Measurements from ENCODE around the gene ROCK1. TPM values are rescaled to one million over a fixed set of nuclear protein-coding genes. Genes with fewer than 3 reads are reported as not detected.

The ROCK1 gene
- total and polyA plus RNA-seq, 8 donors = 50.2 to 93.2 (median 77.9) TPM

DNA sequence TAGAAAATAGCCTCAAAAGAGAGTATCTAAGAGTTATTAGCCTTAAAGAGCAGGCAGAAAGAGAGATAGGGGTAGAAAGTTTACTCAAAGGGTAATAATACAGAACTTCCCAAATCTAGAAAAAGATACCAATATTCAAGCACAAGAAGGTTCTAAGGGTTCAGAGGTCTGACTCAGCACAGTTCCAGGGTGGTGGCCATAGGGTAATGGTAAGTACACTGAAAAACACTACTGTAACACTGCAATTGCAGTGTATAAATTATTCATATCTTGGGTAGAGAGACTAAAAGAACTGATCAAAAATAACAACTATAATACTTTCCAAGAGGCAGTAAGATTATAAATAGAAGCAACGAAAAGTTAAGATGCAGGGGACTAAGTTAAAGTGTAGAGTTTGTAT is 115.2 kb downstream of the ROCK1 start:
- Histone ChIP-seq H3K9me3 (no peaks in the 10 kb centered on the region), H3K27me3 (no peaks in the 10 kb centered on the region), H3K27ac (no peak overlapping the region), H3K36me3 (peaks cover 0 to 45% of the 10 kb centered on the region in 2 donors), H3K4me1 (no peaks in the 10 kb centered on the region), H3K4me3 (no peak overlapping the region)
- TF ChIP-seq, protein P1, sequence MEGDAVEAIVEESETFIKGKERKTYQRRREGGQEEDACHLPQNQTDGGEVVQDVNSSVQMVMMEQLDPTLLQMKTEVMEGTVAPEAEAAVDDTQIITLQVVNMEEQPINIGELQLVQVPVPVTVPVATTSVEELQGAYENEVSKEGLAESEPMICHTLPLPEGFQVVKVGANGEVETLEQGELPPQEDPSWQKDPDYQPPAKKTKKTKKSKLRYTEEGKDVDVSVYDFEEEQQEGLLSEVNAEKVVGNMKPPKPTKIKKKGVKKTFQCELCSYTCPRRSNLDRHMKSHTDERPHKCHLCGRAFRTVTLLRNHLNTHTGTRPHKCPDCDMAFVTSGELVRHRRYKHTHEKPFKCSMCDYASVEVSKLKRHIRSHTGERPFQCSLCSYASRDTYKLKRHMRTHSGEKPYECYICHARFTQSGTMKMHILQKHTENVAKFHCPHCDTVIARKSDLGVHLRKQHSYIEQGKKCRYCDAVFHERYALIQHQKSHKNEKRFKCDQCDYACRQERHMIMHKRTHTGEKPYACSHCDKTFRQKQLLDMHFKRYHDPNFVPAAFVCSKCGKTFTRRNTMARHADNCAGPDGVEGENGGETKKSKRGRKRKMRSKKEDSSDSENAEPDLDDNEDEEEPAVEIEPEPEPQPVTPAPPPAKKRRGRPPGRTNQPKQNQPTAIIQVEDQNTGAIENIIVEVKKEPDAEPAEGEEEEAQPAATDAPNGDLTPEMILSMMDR (IDR thresholded peaks at IDR 0.05) = no peak
- intact Hi-C loops (cut with DNase I) = no loop called here
- ATAC-seq = no peak
- no peak for DNase-seq

DNA sequence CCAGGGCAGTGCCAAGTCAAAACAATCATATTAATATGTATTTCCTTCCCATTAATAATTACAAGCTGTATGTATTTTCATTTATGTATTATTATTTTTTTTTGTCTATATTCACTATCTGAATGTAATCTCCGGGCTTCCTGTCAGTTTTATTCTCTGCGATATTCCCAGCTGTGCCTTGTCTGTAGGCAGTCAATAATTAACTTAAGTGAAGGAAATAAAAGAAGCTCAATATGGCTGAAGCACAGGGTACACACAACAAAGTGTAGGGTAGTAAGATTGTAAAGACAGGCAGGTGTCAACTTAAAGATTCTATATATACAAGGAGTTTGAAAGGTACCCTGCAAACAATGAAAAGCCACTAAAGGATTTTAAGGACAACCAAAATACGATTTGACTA is 122.9 kb downstream of the ROCK1 start:
- H3K27ac ChIP-seq = no peak overlapping the region
- no peaks in the 10 kb centered on the region for H3K4me1 ChIP-seq
- TF ChIP-seq, protein P1 (IDR thresholded peaks at IDR 0.05) = no peak
- peaks cover 7 to 96% of the 10 kb centered on the region in 2 donors for H3K36me3 ChIP-seq
- H3K27me3 ChIP-seq = no peaks in the 10 kb centered on the region
- no peak for DNase-seq
- no peak for ATAC-seq
- no peak overlapping the region for H3K4me3 ChIP-seq
- no peaks in the 10 kb centered on the region for H3K9me3 ChIP-seq
- intact Hi-C loops (cut with DNase I) = no loop called here

DNA sequence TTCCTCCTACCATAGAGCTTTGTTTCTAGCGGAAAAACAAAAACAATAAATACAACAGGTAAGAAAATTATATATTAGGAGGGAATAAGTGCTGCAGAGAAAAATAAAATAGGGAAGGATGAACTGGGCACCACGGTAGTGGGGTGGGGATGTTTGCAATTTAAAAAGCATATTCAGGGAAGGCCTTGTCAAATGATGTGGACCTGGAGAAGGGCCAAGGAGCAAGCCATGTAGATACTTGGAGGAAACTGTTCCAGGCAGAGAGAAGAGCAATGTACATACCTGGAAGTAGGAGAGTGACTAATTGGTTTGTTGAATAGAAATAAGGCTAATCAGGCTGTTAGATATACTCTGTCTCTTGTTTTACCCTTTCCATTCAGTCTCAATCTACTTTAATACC is 136.5 kb downstream of the ROCK1 start:
- peaks cover 0 to 89% of the 10 kb centered on the region in 2 donors for H3K36me3 ChIP-seq
- H3K27me3 ChIP-seq = no peaks in the 10 kb centered on the region
- H3K27ac ChIP-seq = no peak overlapping the region
- ATAC-seq (no peak), DNase-seq (no peak)
- TF ChIP-seq, protein P1 (IDR thresholded peaks at IDR 0.05) = no peak
- intact Hi-C loops (cut with DNase I) = no loop called here
- H3K9me3 ChIP-seq = no peaks in the 10 kb centered on the region
- no peak overlapping the region for H3K4me3 ChIP-seq
- H3K4me1 ChIP-seq = no peaks in the 10 kb centered on the region

DNA sequence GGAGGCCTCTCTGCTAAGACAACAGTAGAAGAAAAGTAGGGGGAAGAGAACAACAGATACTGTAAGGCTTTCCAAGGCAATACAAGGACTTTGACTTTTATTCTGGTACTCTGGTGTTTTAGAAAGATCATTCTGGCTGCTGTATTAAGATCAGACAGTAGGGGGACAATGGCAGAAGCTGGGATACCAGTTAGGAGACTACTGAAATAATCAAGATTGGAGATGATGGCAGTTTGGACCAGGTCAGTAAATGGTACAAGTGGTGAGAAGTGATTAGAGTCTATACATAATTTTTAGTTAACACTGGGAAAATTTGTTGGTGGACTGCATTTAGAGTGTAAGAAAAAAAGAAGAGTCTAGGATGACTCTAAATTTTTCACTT is 139.7 kb downstream of the ROCK1 start:
- DNase-seq = no peak
- H3K36me3 ChIP-seq = peaks cover 0 to 88% of the 10 kb centered on the region in 2 donors
- H3K27ac ChIP-seq = no peak overlapping the region
- H3K9me3 ChIP-seq = no peaks in the 10 kb centered on the region
- H3K4me1 ChIP-seq = no peaks in the 10 kb centered on the region
- intact Hi-C loops (cut with DNase I) = no loop called here
- no peak overlapping the region for H3K4me3 ChIP-seq
- no peaks in the 10 kb centered on the region for H3K27me3 ChIP-seq
- peak; percentile 44 for ATAC-seq
- TF ChIP-seq, protein P1 (IDR thresholded peaks at IDR 0.05) = peak; percentile 20 to 30

DNA sequence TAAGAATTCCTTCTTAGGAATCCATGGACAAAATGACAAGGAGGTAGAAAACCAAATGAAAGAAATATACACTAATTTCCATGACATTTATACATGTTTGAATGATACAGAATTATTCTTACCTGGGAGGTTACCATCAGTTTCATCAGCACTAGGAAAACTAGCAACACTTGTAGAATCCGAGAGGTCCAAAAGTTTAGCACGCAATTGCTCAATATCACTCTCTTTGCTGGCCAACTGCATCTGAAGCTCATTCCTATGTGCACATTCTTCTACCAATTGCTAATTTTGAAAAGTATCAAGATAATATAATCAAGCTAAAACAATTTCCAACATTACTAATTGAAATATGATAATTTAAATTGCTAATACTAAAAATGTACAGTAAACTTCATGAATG is 144.8 kb downstream of the ROCK1 start:
- Histone ChIP-seq H3K27ac (no peak overlapping the region), H3K36me3 (peaks cover 0 to 84% of the 10 kb centered on the region in 2 donors), H3K9me3 (no peaks in the 10 kb centered on the region), H3K27me3 (no peaks in the 10 kb centered on the region), H3K4me1 (no peaks in the 10 kb centered on the region), H3K4me3 (no peak overlapping the region)
- intact Hi-C loops (cut with DNase I) = no loop called here
- TF ChIP-seq, protein P1 (IDR thresholded peaks at IDR 0.05) = no peak
- no peak for DNase-seq
- no peak for ATAC-seq
